Measurements from ENCODE around the gene NAPA.

Gene NAPA

GRCh38 chr19:47507012-47507411, 7.9 kb downstream of the NAPA start:
- in situ Hi-C loops (cut with HindIII; ENCODE audit: low sequenced_read_pairs), result no loop called here
- no peak overlapping the region for H3K4me3 ChIP-seq (ENCODE audit: low read depth, low read length)
- DNase-seq (ENCODE audit: low read depth), result no peak
- no peak for TF ChIP-seq CTCF (IDR thresholded peaks at IDR 0.05; ENCODE audit: low read depth, low read length, missing control alignments)

- no peak for TF ChIP-seq CTCF (IDR thresholded peaks at IDR 0.05; ENCODE audit: low read depth, low read length, missing control alignments)
- no peak overlapping the region for H3K4me3 ChIP-seq (ENCODE audit: low read depth, low read length)
- no peak for DNase-seq (ENCODE audit: low read depth)
- in situ Hi-C loops (cut with HindIII; ENCODE audit: low sequenced_read_pairs), result no loop called here
Measured at GRCh38 chr19:47506459-47506858, 8.4 kb downstream of the NAPA start.

GRCh38 chr19:47505506-47505905, 9.4 kb downstream of the NAPA start:
- DNase-seq (ENCODE audit: low read depth), result no peak
- in situ Hi-C loops (cut with HindIII; ENCODE audit: low sequenced_read_pairs), result no loop called here
- no peak overlapping the region for H3K4me3 ChIP-seq (ENCODE audit: low read depth, low read length)
- no peak for TF ChIP-seq CTCF (IDR thresholded peaks at IDR 0.05; ENCODE audit: low read depth, low read length, missing control alignments)

- TF ChIP-seq CTCF (IDR thresholded peaks at IDR 0.05; ENCODE audit: low read depth, low read length, missing control alignments), result no peak
- DNase-seq (ENCODE audit: low read depth), result no peak
- no peak overlapping the region for H3K4me3 ChIP-seq (ENCODE audit: low read depth, low read length)
- in situ Hi-C loops (cut with HindIII; ENCODE audit: low sequenced_read_pairs), result no loop called here
Measured at GRCh38 chr19:47503826-47504150, 11.1 kb downstream of the NAPA start.

- no peak overlapping the region for H3K4me3 ChIP-seq (ENCODE audit: low read depth, low read length)
- DNase-seq (ENCODE audit: low read depth), result no peak
- in situ Hi-C loops (cut with HindIII; ENCODE audit: low sequenced_read_pairs), result no loop called here
- TF ChIP-seq CTCF (IDR thresholded peaks at IDR 0.05; ENCODE audit: low read depth, low read length, missing control alignments), result no peak
Measured at GRCh38 chr19:47503130-47503825, 11.6 kb downstream of the NAPA start.

GRCh38 chr19:47499863-47500830, 14.7 kb downstream of the NAPA start:
- no peak for TF ChIP-seq CTCF (IDR thresholded peaks at IDR 0.05; ENCODE audit: low read depth, low read length, missing control alignments)
- H3K4me3 ChIP-seq (ENCODE audit: low read depth, low read length), result no peak overlapping the region
- in situ Hi-C loops (cut with HindIII; ENCODE audit: low sequenced_read_pairs), result no loop called here
- no peak for DNase-seq (ENCODE audit: low read depth)
